SK-N-SH treated with all-trans-retinoic acid at 6 μM for 48 hours (cell line): ENCODE data around the gene ZNF559.

Experiments
- ARNTL ChIP-seq: fragments of 450-650 bp; formaldehyde crosslinking; IDR thresholded peaks from 2 replicates; pipeline ENCODE4 v1.5.0; 2020; ENCODE audit warnings: low read depth, mild to moderate bottlenecking, moderate library complexity, borderline replicate concordance
- BACH2 ChIP-seq: fragments of 250-450 bp; sonication (Bioruptor Pico); IDR thresholded peaks from 2 replicates; pipeline ENCODE4 v1.9.0; 2021; ENCODE audit warnings: mild to moderate bottlenecking, borderline replicate concordance
- PATZ1 ChIP-seq: fragments of 250-450 bp; sonication (Bioruptor Pico); IDR thresholded peaks from 2 replicates; pipeline ENCODE4 v1.8.0; 2020; ENCODE audit warnings: mild to moderate bottlenecking, moderate library complexity, borderline replicate concordance
- POU6F1 ChIP-seq: fragments of 250-450 bp; sonication (Bioruptor Pico); IDR thresholded peaks from 2 replicates; pipeline ENCODE4 v1.8.0; 2021; ENCODE audit warnings: low read depth, mild to moderate bottlenecking, moderate library complexity, borderline replicate concordance
- SNAI2 ChIP-seq: fragments of 250-450 bp; sonication (Bioruptor Pico); IDR thresholded peaks from 2 replicates; pipeline ENCODE4 v1.5.0; 2020; ENCODE audit warnings: mild to moderate bottlenecking, moderate library complexity
- TCF4 ChIP-seq: fragments of 250-450 bp; sonication (Bioruptor Pico); IDR thresholded peaks from 2 replicates; pipeline ENCODE4 v1.8.0; 2021; ENCODE audit warnings: mild to moderate bottlenecking, moderate library complexity, borderline replicate concordance
- ZFP3 ChIP-seq: fragments of 250-450 bp; sonication (Bioruptor Pico); IDR thresholded peaks from 2 replicates; pipeline ENCODE4 v1.5.0; 2020; ENCODE audit warnings: mild to moderate bottlenecking, moderate library complexity
- ZNF565 ChIP-seq: fragments of 450-650 bp; formaldehyde crosslinking; conservative IDR thresholded peaks from 2 replicates; pipeline ENCODE4 v1.5.0; 2020; ENCODE audit warnings: low read depth, mild to moderate bottlenecking, moderate library complexity
- ZNF8 ChIP-seq: fragments of 450-650 bp; formaldehyde crosslinking; IDR thresholded peaks from 2 replicates; pipeline ENCODE4 v1.5.0; 2020; ENCODE audit warnings: mild to moderate bottlenecking, moderate library complexity

DNA sequence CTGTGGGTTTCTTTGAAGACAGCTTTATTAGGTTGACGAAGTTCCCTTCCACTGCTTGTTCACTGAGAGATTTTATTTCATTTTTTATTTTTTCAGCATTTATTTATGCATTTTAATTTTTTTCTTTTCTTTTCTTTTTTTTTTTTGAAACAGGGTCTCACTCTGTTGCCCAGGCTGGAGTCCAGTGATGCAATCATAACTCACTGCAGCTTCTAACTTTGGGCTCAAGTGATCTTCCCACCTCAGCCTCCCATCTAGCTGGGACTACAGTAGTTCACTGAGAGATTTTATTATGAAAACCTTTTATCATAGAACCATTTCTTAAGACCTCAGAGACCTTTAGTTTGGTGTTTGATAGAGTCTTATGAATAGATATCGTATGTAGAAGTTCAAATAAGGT, 28.5 kb downstream of the ZNF559 start:
- TF ChIP-seq ZNF8 (CRISPR knock-in tag) (no peak), TCF4 (CRISPR knock-in tag) (no peak), BACH2 (no peak), ARNTL (CRISPR knock-in tag) (no peak), POU6F1 (CRISPR knock-in tag) (no peak), PATZ1 (CRISPR knock-in tag) (no peak), SNAI2 (CRISPR knock-in tag) (no peak), ZFP3 (CRISPR knock-in tag) (no peak), ZNF565 (CRISPR knock-in tag) (no peak)
